ENCODE measurements around the gene PGBD5. TPM values are rescaled to one million over a fixed set of nuclear protein-coding genes. Genes with fewer than 3 reads are reported as not detected.

Gene PGBD5
- total RNA-seq, 5 donors from 2014 or later (not counting 1 experiment from before 2014, with no cell fraction given) = 0.03 to 0.09 (median 0.09) TPM; not detected in 2

DNA sequence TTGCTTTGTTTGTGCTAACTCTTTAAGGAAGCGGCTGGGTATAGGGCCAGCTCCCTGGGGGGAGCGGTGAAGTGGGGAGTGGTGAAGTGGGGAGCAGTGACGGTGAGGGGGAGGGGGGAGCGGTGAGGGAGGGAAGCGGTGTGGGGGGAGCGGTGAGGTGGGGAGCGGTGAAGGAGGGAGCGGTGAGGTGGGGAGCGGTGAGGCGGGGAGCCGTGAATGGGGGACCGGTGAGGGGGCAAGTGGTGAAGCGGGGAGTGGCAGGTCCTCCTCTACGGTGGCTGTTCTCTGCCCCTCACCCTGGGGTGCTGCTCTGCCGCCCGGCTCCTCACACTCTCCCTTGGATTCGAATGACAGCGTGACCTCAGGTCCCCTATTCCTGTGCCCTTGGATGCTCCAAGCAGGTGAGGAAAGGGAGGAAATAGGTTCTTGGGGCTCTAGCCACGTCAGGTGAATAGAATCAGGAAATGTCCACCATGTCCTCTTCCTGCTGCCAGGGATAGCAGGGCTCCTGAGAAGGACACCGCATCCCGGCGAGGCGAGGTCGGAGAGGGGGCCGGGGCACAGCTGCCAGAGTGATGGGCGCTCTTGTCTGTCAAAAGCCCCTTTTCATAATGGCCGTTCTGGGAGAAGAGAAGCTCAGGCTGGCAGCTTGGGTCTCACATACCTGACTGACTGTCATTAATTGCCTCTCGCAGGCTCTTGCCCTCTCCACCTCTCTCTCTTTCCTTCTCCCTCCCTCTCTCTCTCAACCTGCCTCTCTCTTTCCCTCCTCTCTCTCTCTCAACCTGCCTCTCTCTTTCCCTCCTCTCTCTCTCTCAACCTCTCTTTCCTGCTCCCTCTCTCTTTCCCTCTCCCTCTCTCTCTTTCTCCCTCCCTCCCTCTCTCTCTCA, 134.2 kb downstream of the PGBD5 start:
- Histone ChIP-seq H3K27me3 (replicated peaks in 1 of 2; ENCODE audit: control insufficient read depth in 2 of 2, extremely low read depth in 1 of 2, insufficient read depth in 2 of 2, low read length in 1 of 2) (peaks cover 0 to 26% of the 10 kb centered on the region in 2 experiments), H3K4me3 (ENCODE audit: control insufficient read depth in 1 of 2, extremely low read depth in 1 of 2, low read length in 1 of 2) (no peak overlapping the region), H3K36me3 (ENCODE audit: control insufficient read depth in 2 of 2, extremely low read depth in 1 of 2, insufficient read depth in 1 of 2, low read length in 1 of 2) (no peaks in the 10 kb centered on the region), H3K27ac (ENCODE audit: low read length) (no peak overlapping the region), H3K4me1 (ENCODE audit: control insufficient read depth in 1 of 2, extremely low read depth in 1 of 2, insufficient read depth in 2 of 2, low read length in 2 of 2) (no peaks in the 10 kb centered on the region), H3K9me3 (no peaks in the 10 kb centered on the region)
- DNase-seq (peak in 5 of 35 experiments; percentile 7 to 31 (median 16)), ATAC-seq (replicated peaks in 1 of 4) (peak; percentile 26 to 64 (median 34))
- peaks cover 12 to 35% of the 10 kb centered on the region in 2 donors for H3K27me3 Mint-ChIP-seq
- WGBS (ENCODE audit: insufficient coverage) = 49% methylated on average over 17 of the region's 28 CpGs
- H3K9me3 Mint-ChIP-seq = no peaks in the 10 kb centered on the region
- CTCF ChIA-PET = interaction anchor here in 1 of 2 donors (0.7 kb wide), 1 partner anchor 1627 kb away, joined by 7 read pairs; no protein-coding TSS in a partner anchor
- POLR2A ChIA-PET = no interaction called here
- H3K4me3 Mint-ChIP-seq = peak overlapping the region in 1 of 3 donors; percentile 64
- H3K36me3 Mint-ChIP-seq = no peaks in the 10 kb centered on the region
- no peak overlapping the region for H3K27ac Mint-ChIP-seq
- peaks cover 3 to 12% (median 6%) of the 10 kb centered on the region in 3 donors for H3K4me1 Mint-ChIP-seq

DNA sequence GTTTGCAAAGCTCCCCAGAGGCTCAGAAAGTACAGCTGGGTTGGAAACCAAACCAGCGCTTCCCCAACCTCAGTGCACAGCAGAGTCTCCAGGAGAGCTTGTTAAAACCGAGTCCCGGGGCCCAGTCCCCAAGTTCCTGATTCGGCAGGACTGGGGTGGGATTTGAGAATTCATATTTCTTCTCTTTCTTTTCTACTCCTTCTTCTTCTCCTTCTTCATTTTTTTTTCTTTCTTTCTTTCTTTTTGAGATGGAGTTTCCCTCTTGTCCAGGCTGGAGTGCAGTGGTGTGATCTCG, 136.8 kb downstream of the PGBD5 start:
- Mint-ChIP-seq H3K27ac (no peak overlapping the region), H3K9me3 (no peaks in the 10 kb centered on the region), H3K36me3 (no peaks in the 10 kb centered on the region), H3K27me3 (peaks cover 12 to 29% of the 10 kb centered on the region in 2 donors), H3K4me3 (no peak overlapping the region), H3K4me1 (peaks cover 3 to 12% (median 6%) of the 10 kb centered on the region in 3 donors)
- CTCF ChIA-PET = interaction anchor here in 1 of 2 donors (0.6 to 0.8 kb wide), 2 partner anchors 21 to 628 kb away, joined by 3 read pairs; no protein-coding TSS in a partner anchor
- no peak overlapping the region for H3K27ac ChIP-seq (ENCODE audit: low read length)
- no peak for ATAC-seq (replicated peaks in 1 of 4)
- no peaks in the 10 kb centered on the region for H3K9me3 ChIP-seq
- no peaks in the 10 kb centered on the region for H3K36me3 ChIP-seq (ENCODE audit: control insufficient read depth in 2 of 2, extremely low read depth in 1 of 2, insufficient read depth in 1 of 2, low read length in 1 of 2)
- WGBS (ENCODE audit: insufficient coverage) = 100% methylated on average over 1 of the region's 5 CpGs
- H3K27me3 ChIP-seq (replicated peaks in 1 of 2; ENCODE audit: control insufficient read depth in 2 of 2, extremely low read depth in 1 of 2, insufficient read depth in 2 of 2, low read length in 1 of 2) = peaks cover 0 to 20% of the 10 kb centered on the region in 2 experiments
- no peak for DNase-seq
- H3K4me3 ChIP-seq (ENCODE audit: control insufficient read depth in 1 of 2, extremely low read depth in 1 of 2, low read length in 1 of 2) = no peak overlapping the region
- POLR2A ChIA-PET = interaction anchor here in 1 of 2 donors (0.5 kb wide), 1 partner anchor 146 kb away, joined by 3 read pairs; no protein-coding TSS in a partner anchor
- H3K4me1 ChIP-seq (ENCODE audit: control insufficient read depth in 1 of 2, extremely low read depth in 1 of 2, insufficient read depth in 2 of 2, low read length in 2 of 2) = no peaks in the 10 kb centered on the region

DNA sequence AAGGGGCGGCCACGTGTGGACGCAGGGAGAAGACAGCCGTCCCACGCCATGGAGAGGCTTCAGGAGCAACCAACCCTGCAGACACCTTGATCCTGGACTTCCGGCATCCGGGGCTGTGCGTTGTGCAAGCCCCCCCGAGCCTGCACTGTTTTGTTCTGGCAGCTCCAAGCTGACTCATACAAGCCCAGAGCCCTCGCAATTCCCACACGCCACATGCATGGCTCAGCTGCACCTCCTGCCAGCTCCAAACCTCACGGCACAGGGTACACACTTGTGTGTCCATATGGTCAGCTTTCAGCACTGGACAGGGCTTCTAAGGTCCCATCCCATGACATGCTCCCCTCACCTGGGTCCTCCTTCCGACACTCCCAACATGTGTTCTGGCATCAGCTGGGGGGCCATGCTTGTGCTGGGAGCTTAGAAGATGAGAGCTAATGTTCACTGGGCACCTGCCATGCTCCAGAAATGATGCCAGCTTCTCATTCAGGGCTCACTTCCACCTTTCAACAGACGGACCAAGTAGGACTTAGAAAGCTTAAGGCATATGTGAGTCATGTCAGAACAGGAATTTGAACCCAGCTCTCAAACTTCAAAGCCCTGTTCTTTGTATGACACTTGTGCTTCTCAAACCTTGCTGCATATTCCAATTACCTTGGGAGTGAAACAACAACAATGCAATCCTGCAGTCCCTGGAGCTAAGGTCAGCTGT, 137.3 kb downstream of the PGBD5 start:
- ATAC-seq (replicated peaks in 1 of 4) (no peak), DNase-seq (no peak)
- Mint-ChIP-seq H3K4me1 (peaks cover 3 to 12% (median 6%) of the 10 kb centered on the region in 3 donors), H3K36me3 (no peaks in the 10 kb centered on the region), H3K27me3 (peaks cover 12 to 25% of the 10 kb centered on the region in 2 donors), H3K4me3 (no peak overlapping the region), H3K9me3 (no peaks in the 10 kb centered on the region), H3K27ac (no peak overlapping the region)
- CTCF ChIA-PET = interaction anchor here in 1 of 2 donors (0.6 to 0.8 kb wide), 2 partner anchors 22 to 627 kb away, joined by 3 read pairs; no protein-coding TSS in a partner anchor
- Histone ChIP-seq H3K4me1 (ENCODE audit: control insufficient read depth in 1 of 2, extremely low read depth in 1 of 2, insufficient read depth in 2 of 2, low read length in 2 of 2) (no peaks in the 10 kb centered on the region), H3K27me3 (replicated peaks in 1 of 2; ENCODE audit: control insufficient read depth in 2 of 2, extremely low read depth in 1 of 2, insufficient read depth in 2 of 2, low read length in 1 of 2) (peaks cover 0 to 20% of the 10 kb centered on the region in 2 experiments), H3K27ac (ENCODE audit: low read length) (no peak overlapping the region), H3K36me3 (ENCODE audit: control insufficient read depth in 2 of 2, extremely low read depth in 1 of 2, insufficient read depth in 1 of 2, low read length in 1 of 2) (no peaks in the 10 kb centered on the region), H3K9me3 (no peaks in the 10 kb centered on the region), H3K4me3 (ENCODE audit: control insufficient read depth in 1 of 2, extremely low read depth in 1 of 2, low read length in 1 of 2) (no peak overlapping the region)
- POLR2A ChIA-PET = interaction anchor here in 1 of 2 donors (0.5 kb wide), 1 partner anchor 146 kb away, joined by 3 read pairs; no protein-coding TSS in a partner anchor
- 89% methylated on average over 12 of the region's 14 CpGs for WGBS (ENCODE audit: insufficient coverage)

DNA sequence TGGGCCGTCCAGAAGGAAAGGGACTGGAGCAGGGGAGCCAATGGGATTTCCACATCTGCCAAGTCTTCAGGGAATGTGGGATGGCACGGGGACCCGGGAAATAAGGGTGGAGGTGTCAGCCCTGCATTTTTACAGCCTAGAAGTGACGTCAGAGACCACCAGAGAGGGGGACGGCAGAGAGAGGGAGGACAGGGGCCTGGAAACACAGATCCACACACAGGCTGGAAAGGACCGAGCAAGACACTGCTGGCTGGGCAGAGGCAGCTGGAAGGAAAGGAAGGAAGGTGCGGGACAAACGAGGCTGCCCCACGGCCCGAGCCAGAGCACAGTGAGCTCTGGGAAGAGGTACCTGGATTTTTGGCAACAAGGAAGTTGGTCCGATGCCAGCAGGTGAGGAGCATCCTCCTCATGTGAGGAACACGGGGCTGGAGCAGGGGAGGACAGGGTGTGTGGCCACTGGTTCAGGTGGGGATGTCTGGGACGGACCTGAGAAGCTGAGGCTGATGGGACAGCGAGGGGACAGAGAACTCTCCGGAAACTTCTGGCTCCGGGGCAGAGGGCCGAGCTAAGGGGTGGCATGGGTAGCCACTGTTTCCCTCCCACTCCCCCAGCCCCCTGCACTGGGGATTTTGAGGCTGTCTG, 138.3 kb downstream of the PGBD5 start:
- peaks cover 3 to 12% (median 6%) of the 10 kb centered on the region in 3 donors for H3K4me1 Mint-ChIP-seq
- Histone ChIP-seq H3K4me3 (ENCODE audit: control insufficient read depth in 1 of 2, extremely low read depth in 1 of 2, low read length in 1 of 2) (no peak overlapping the region), H3K4me1 (ENCODE audit: control insufficient read depth in 1 of 2, extremely low read depth in 1 of 2, insufficient read depth in 2 of 2, low read length in 2 of 2) (no peaks in the 10 kb centered on the region), H3K9me3 (no peaks in the 10 kb centered on the region), H3K36me3 (ENCODE audit: control insufficient read depth in 2 of 2, extremely low read depth in 1 of 2, insufficient read depth in 1 of 2, low read length in 1 of 2) (no peaks in the 10 kb centered on the region), H3K27ac (ENCODE audit: low read length) (no peak overlapping the region), H3K27me3 (replicated peaks in 1 of 2; ENCODE audit: control insufficient read depth in 2 of 2, extremely low read depth in 1 of 2, insufficient read depth in 2 of 2, low read length in 1 of 2) (peaks cover 0 to 12% of the 10 kb centered on the region in 2 experiments)
- no peaks in the 10 kb centered on the region for H3K36me3 Mint-ChIP-seq
- peaks cover 12 to 20% of the 10 kb centered on the region in 2 donors for H3K27me3 Mint-ChIP-seq
- no peaks in the 10 kb centered on the region for H3K9me3 Mint-ChIP-seq
- POLR2A ChIA-PET = no interaction called here
- no peak overlapping the region for H3K4me3 Mint-ChIP-seq
- H3K27ac Mint-ChIP-seq = no peak overlapping the region
- no peak for ATAC-seq (replicated peaks in 1 of 4)
- CTCF ChIA-PET = no interaction called here
- WGBS (ENCODE audit: insufficient coverage) = 86% methylated on average over 15 of the region's 17 CpGs
- DNase-seq = no peak

DNA sequence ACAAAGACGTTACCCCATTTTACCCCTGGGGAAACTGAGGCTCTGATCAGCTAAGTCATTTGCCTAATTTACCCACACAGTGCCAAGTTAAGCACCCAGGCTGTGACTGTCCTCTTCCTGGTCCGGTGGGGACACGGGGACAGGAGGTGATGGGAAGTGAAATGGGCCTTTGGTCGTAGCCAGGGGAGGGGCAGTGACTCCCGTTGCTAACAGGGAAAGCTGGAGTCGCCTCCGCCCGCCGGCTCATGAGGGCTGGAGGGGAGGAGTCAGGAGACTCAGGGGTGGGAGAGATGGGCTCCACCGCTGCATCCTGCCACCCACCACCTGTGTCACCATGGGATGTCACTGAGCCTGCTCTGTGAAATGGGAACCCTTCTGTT, 139.3 kb downstream of the PGBD5 start:
- Mint-ChIP-seq H3K9me3 (no peaks in the 10 kb centered on the region), H3K4me1 (peaks cover 7 to 13% (median 10%) of the 10 kb centered on the region in 3 donors), H3K27ac (no peak overlapping the region), H3K36me3 (no peaks in the 10 kb centered on the region), H3K27me3 (peaks cover 8 to 12% of the 10 kb centered on the region in 2 donors), H3K4me3 (no peak overlapping the region)
- Histone ChIP-seq H3K4me1 (ENCODE audit: control insufficient read depth in 1 of 2, extremely low read depth in 1 of 2, insufficient read depth in 2 of 2, low read length in 2 of 2) (no peaks in the 10 kb centered on the region), H3K4me3 (ENCODE audit: control insufficient read depth in 1 of 2, extremely low read depth in 1 of 2, low read length in 1 of 2) (no peak overlapping the region), H3K27me3 (replicated peaks in 1 of 2; ENCODE audit: control insufficient read depth in 2 of 2, extremely low read depth in 1 of 2, insufficient read depth in 2 of 2, low read length in 1 of 2) (peaks cover 0 to 8% of the 10 kb centered on the region in 2 experiments), H3K27ac (ENCODE audit: low read length) (no peak overlapping the region), H3K36me3 (ENCODE audit: control insufficient read depth in 2 of 2, extremely low read depth in 1 of 2, insufficient read depth in 1 of 2, low read length in 1 of 2) (no peaks in the 10 kb centered on the region), H3K9me3 (no peaks in the 10 kb centered on the region)
- DNase-seq (no peak), ATAC-seq (replicated peaks in 1 of 4) (no peak)
- 88% methylated on average over 5 of the region's 10 CpGs for WGBS (ENCODE audit: insufficient coverage)
- ChIA-PET POLR2A (no interaction called here), CTCF (no interaction called here)

All from T-cell (primary cell).